GM12878 (cell line): ENCODE results near the gene TBXA2R.

Experiments used
- CEBPB ChIP-seq, 2 experiments: fragments of 150-350 bp in 1 of 2; IDR thresholded peaks; 2 replicates each; pipeline ENCODE4 v1.6.1; 2012 to 2014; ENCODE audit warnings: low read depth in 2 of 2, low read length in 2 of 2, borderline replicate concordance in 1 of 2, inconsistent platforms in 1 of 2
- CREB1 ChIP-seq: IDR thresholded peaks from 2 replicates; pipeline ENCODE4 v1.6.1; 2012; ENCODE audit warnings: low read depth, mild to moderate bottlenecking, inconsistent platforms
- CTCF ChIP-seq, 3 experiments: IDR thresholded peaks in 2 of 3; conservative IDR thresholded peaks in 1 of 3; 2 replicates each; pipeline ENCODE4 v1.5.1; 2011; ENCODE audit warnings: low read depth in 3 of 3, low read length in 3 of 3, mild to moderate bottlenecking in 3 of 3, control low read depth in 2 of 3, moderate library complexity in 2 of 3, inconsistent platforms in 1 of 3, mixed read lengths in 1 of 3; ENCODE audit not compliant: control insufficient read depth in 2 of 3, insufficient read depth in 1 of 3; ENCODE audit errors: extremely low read depth in 1 of 3
- JUND ChIP-seq: IDR thresholded peaks from 2 replicates; pipeline ENCODE4 v1.6.1; 2012; ENCODE audit warnings: low read depth, mild to moderate bottlenecking, low read length, improper control_type of control experiment, moderate library complexity
- SREBF1 ChIP-seq: IDR thresholded peaks from 2 replicates; pipeline ENCODE4 v1.6.1; 2012; ENCODE audit warnings: mild to moderate bottlenecking, low read length
- SUZ12 ChIP-seq: fragments of 200-600 bp; sonication (generic); IDR thresholded peaks from one replicate; pipeline ENCODE4 v1.6.1; 2018; ENCODE audit warnings: antibody characterized with exemption, mild to moderate bottlenecking; ENCODE audit not compliant: unreplicated experiment

- TF ChIP-seq JUND (no peak), CTCF (IDR thresholded peaks at IDR 0.05 in 2 of 3, conservative IDR thresholded peaks at IDR 0.05 in 1 of 3; ENCODE audit: control insufficient read depth in 2 of 3, extremely low read depth in 1 of 3, insufficient read depth in 1 of 3, low read depth in 3 of 3, low read length in 3 of 3) (no peak), SREBF1 (no peak), CREB1 (no peak), SUZ12 (no peak), CEBPB (IDR thresholded peaks at IDR 0.05; ENCODE audit: borderline replicate concordance in 1 of 2, low read depth in 2 of 2, low read length in 2 of 2) (no peak)
Observed at GRCh38 chr19:3603121-3603811, 3.4 kb downstream of the TBXA2R start.
